ENCODE data around the gene ST6GALNAC3.
A peak's percentile ranks its signal among the peaks of the same experiment; 100 is the strongest.
"Not testable (repeated sequence)": the region's sequence is repeated elsewhere in the genome, so short reads cannot be mapped to it uniquely, and the experiment has no call there.

Gene ST6GALNAC3

GRCh38 chr1:76090283-76091203 lies 16.0 kb downstream of the ST6GALNAC3 start:
- DNase-seq, result no peak

GRCh38 chr1:76092812-76093211 lies 18.3 kb downstream of the ST6GALNAC3 start:
- no peak for DNase-seq
- Histone ChIP-seq H3K56ac (ENCODE audit: low read length) (no peak overlapping the region), H3K79me1 (ENCODE audit: low read length) (peaks cover 1% of the 10 kb centered on the region), H3K36me3 (ENCODE audit: control insufficient read depth, insufficient read depth, low read length) (no peaks in the 10 kb centered on the region), H3K27me3 (ENCODE audit: insufficient read depth, low read length, poor library complexity) (no peaks in the 10 kb centered on the region), H3K9ac (ENCODE audit: low read length) (no peak overlapping the region), H3K18ac (ENCODE audit: low read length) (no peak overlapping the region), H3K23ac (ENCODE audit: low read length) (no peak overlapping the region), H2AK5ac (ENCODE audit: low read length) (no peak overlapping the region), H2BK15ac (replicated peaks; ENCODE audit: low read depth) (no peak overlapping the region), H2BK5ac (ENCODE audit: low read length) (no peak overlapping the region), H3K4me3 (ENCODE audit: low read length) (no peak overlapping the region), H4K8ac (ENCODE audit: low read depth, low read length) (no peak overlapping the region), H3K4ac (ENCODE audit: low read depth, low read length) (no peak overlapping the region), H2BK120ac (ENCODE audit: low read depth, low read length) (no peak overlapping the region), H3K4me1 (ENCODE audit: control insufficient read depth, low read depth, low read length) (no peaks in the 10 kb centered on the region), H3K79me2 (ENCODE audit: control insufficient read depth, insufficient read depth, low read length) (no peaks in the 10 kb centered on the region), H4K5ac (ENCODE audit: low read length) (no peak overlapping the region), H3K27ac (ENCODE audit: low read depth, low read length) (no peak overlapping the region), H3K4me2 (ENCODE audit: low read length) (no peak overlapping the region)
- WGBS (ENCODE audit: extremely low coverage, insufficient coverage, low lambda C conversion rate), result no CpG with 5 or more reads among the region's 3 CpGs

More at GRCh38 chr1:76090283-76091203, 16.0 kb downstream of the ST6GALNAC3 start:
- Histone ChIP-seq H3K23ac (ENCODE audit: low read length) (no peak overlapping the region), H2BK5ac (ENCODE audit: low read length) (no peak overlapping the region), H3K4me1 (ENCODE audit: control insufficient read depth, low read depth, low read length) (peaks cover 4% of the 10 kb centered on the region), H2BK15ac (replicated peaks; ENCODE audit: low read depth) (no peak overlapping the region), H4K8ac (ENCODE audit: low read depth, low read length) (no peak overlapping the region), H3K27me3 (ENCODE audit: insufficient read depth, low read length, poor library complexity) (no peaks in the 10 kb centered on the region), H3K36me3 (ENCODE audit: control insufficient read depth, insufficient read depth, low read length) (no peaks in the 10 kb centered on the region), H3K4ac (ENCODE audit: low read depth, low read length) (peak overlapping the region; percentile 16), H2BK120ac (ENCODE audit: low read depth, low read length) (no peak overlapping the region), H2AK5ac (ENCODE audit: low read length) (no peak overlapping the region), H3K4me2 (ENCODE audit: low read length) (no peak overlapping the region), H3K79me1 (ENCODE audit: low read length) (peaks cover 4% of the 10 kb centered on the region), H3K9ac (ENCODE audit: low read length) (no peak overlapping the region), H4K5ac (ENCODE audit: low read length) (no peak overlapping the region), H3K56ac (ENCODE audit: low read length) (no peak overlapping the region), H3K18ac (ENCODE audit: low read length) (no peak overlapping the region), H3K4me3 (ENCODE audit: low read length) (no peak overlapping the region), H3K27ac (ENCODE audit: low read depth, low read length) (no peak overlapping the region), H3K79me2 (ENCODE audit: control insufficient read depth, insufficient read depth, low read length) (no peaks in the 10 kb centered on the region)
- WGBS (ENCODE audit: extremely low coverage, insufficient coverage, low lambda C conversion rate), result no CpG with 5 or more reads among the region's 7 CpGs

- no peak overlapping the region for H3K4ac ChIP-seq (ENCODE audit: low read depth, low read length)
- no CpG with 5 or more reads among the region's 8 CpGs for WGBS (ENCODE audit: extremely low coverage, insufficient coverage, low lambda C conversion rate)
These were observed 19.2 kb downstream of the ST6GALNAC3 start for GRCh38 chr1:76093522-76094312.

GRCh38 chr1:76095802-76096201 lies 21.3 kb downstream of the ST6GALNAC3 start:
- Histone ChIP-seq H3K56ac (ENCODE audit: low read length) (no peak overlapping the region), H2AK5ac (ENCODE audit: low read length) (no peak overlapping the region), H2BK5ac (ENCODE audit: low read length) (no peak overlapping the region), H3K79me2 (ENCODE audit: control insufficient read depth, insufficient read depth, low read length) (no peaks in the 10 kb centered on the region), H3K18ac (ENCODE audit: low read length) (no peak overlapping the region), H2BK15ac (replicated peaks; ENCODE audit: low read depth) (no peak overlapping the region), H4K8ac (ENCODE audit: low read depth, low read length) (no peak overlapping the region), H3K36me3 (ENCODE audit: control insufficient read depth, insufficient read depth, low read length) (no peaks in the 10 kb centered on the region), H3K4ac (ENCODE audit: low read depth, low read length) (no peak overlapping the region), H3K27ac (ENCODE audit: low read depth, low read length) (no peak overlapping the region), H3K23ac (ENCODE audit: low read length) (no peak overlapping the region), H2BK120ac (ENCODE audit: low read depth, low read length) (no peak overlapping the region), H3K4me1 (ENCODE audit: control insufficient read depth, low read depth, low read length) (no peaks in the 10 kb centered on the region), H3K4me3 (ENCODE audit: low read length) (no peak overlapping the region), H3K9ac (ENCODE audit: low read length) (no peak overlapping the region), H3K27me3 (ENCODE audit: insufficient read depth, low read length, poor library complexity) (no peaks in the 10 kb centered on the region), H3K79me1 (ENCODE audit: low read length) (peaks cover 1% of the 10 kb centered on the region), H3K4me2 (ENCODE audit: low read length) (no peak overlapping the region), H4K5ac (ENCODE audit: low read length) (no peak overlapping the region)
- peak; percentile 79 for DNase-seq
- WGBS (ENCODE audit: extremely low coverage, insufficient coverage, low lambda C conversion rate), result no CpG with 5 or more reads among the region's 5 CpGs

More at GRCh38 chr1:76093522-76094312, 19.2 kb downstream of the ST6GALNAC3 start:
- Histone ChIP-seq H2AK5ac (ENCODE audit: low read length) (no peak overlapping the region), H2BK5ac (ENCODE audit: low read length) (no peak overlapping the region), H3K23ac (ENCODE audit: low read length) (no peak overlapping the region), H3K79me1 (ENCODE audit: low read length) (peaks cover 1% of the 10 kb centered on the region), H2BK120ac (ENCODE audit: low read depth, low read length) (no peak overlapping the region), H3K79me2 (ENCODE audit: control insufficient read depth, insufficient read depth, low read length) (no peaks in the 10 kb centered on the region), H2BK15ac (replicated peaks; ENCODE audit: low read depth) (no peak overlapping the region), H3K9ac (ENCODE audit: low read length) (no peak overlapping the region), H3K4me1 (ENCODE audit: control insufficient read depth, low read depth, low read length) (no peaks in the 10 kb centered on the region), H3K4me3 (ENCODE audit: low read length) (no peak overlapping the region), H3K36me3 (ENCODE audit: control insufficient read depth, insufficient read depth, low read length) (no peaks in the 10 kb centered on the region), H3K4me2 (ENCODE audit: low read length) (no peak overlapping the region), H3K27ac (ENCODE audit: low read depth, low read length) (no peak overlapping the region), H4K8ac (ENCODE audit: low read depth, low read length) (no peak overlapping the region), H3K18ac (ENCODE audit: low read length) (no peak overlapping the region), H3K27me3 (ENCODE audit: insufficient read depth, low read length, poor library complexity) (no peaks in the 10 kb centered on the region), H3K56ac (ENCODE audit: low read length) (no peak overlapping the region), H4K5ac (ENCODE audit: low read length) (no peak overlapping the region)
- no peak for DNase-seq

- not testable (repeated sequence) for H2AK5ac ChIP-seq (ENCODE audit: low read length); H4K8ac ChIP-seq (ENCODE audit: low read depth, low read length); H3K79me2 ChIP-seq (ENCODE audit: control insufficient read depth, insufficient read depth, low read length); H3K23ac ChIP-seq (ENCODE audit: low read length); H3K27ac ChIP-seq (ENCODE audit: low read depth, low read length); H3K79me1 ChIP-seq (ENCODE audit: low read length); H2BK5ac ChIP-seq (ENCODE audit: low read length); H3K18ac ChIP-seq (ENCODE audit: low read length); H4K5ac ChIP-seq (ENCODE audit: low read length); H2BK15ac ChIP-seq (replicated peaks; ENCODE audit: low read depth); H3K4me3 ChIP-seq (ENCODE audit: low read length); H3K27me3 ChIP-seq (ENCODE audit: insufficient read depth, low read length, poor library complexity); H3K36me3 ChIP-seq (ENCODE audit: control insufficient read depth, insufficient read depth, low read length); H3K4me2 ChIP-seq (ENCODE audit: low read length); H3K9ac ChIP-seq (ENCODE audit: low read length); H3K4ac ChIP-seq (ENCODE audit: low read depth, low read length); H3K4me1 ChIP-seq (ENCODE audit: control insufficient read depth, low read depth, low read length); H2BK120ac ChIP-seq (ENCODE audit: low read depth, low read length); H3K56ac ChIP-seq (ENCODE audit: low read length)
- peak; percentile 76 for DNase-seq
- WGBS (ENCODE audit: extremely low coverage, insufficient coverage, low lambda C conversion rate), result no CpG with 5 or more reads among the region's 8 CpGs
These were observed 22.5 kb downstream of the ST6GALNAC3 start for GRCh38 chr1:76097064-76097463.

Measured in mesendoderm (in vitro differentiated cells).